Left ventricle myocardium inferior (tissue), 1 donor: ENCODE results near the gene SEC31B. TPM values are rescaled to one million over a fixed set of nuclear protein-coding genes. Genes with fewer than 3 reads are reported as not detected.

Source experiments
- DNase-seq: peaks from one replicate; pipeline ENCODE4 v3.0.0-alpha.2; 2020
- H3K27ac ChIP-seq: fragments of 200-600 bp; replicated peaks from 2 replicates; pipeline ENCODE4 v1.8.0; 2021
- H3K27me3 ChIP-seq: fragments of 200-600 bp; 2 replicates; pipeline ENCODE4 v1.8.0; 2021; ENCODE audit warnings: low read depth
- H3K36me3 ChIP-seq: fragments of 200-600 bp; 2 replicates; pipeline ENCODE4 v1.8.0; 2021
- H3K4me1 ChIP-seq: fragments of 200-600 bp; 2 replicates; pipeline ENCODE4 v1.8.0; 2021
- H3K4me3 ChIP-seq: fragments of 200-600 bp; 2 replicates; pipeline ENCODE4 v1.8.0; 2021; ENCODE audit warnings: mild to moderate bottlenecking, moderate library complexity
- H3K9me3 ChIP-seq: fragments of 200-600 bp; replicated peaks from 2 replicates; pipeline ENCODE4 v1.8.0; 2021
- intact Hi-C: fragments of 100-400 bp; cut with micrococcal nuclease; formaldehyde crosslinking; loops from one replicate; pipeline ENCODE4 v1.11.0; 2022
- total RNA-seq: library from RNA; stranded (reverse); fragmentation: NEBNext Ultra II Directional; extraction: Animal tissue kit (Norgen Biotek cat#: 25700); gene quantifications from one replicate; pipeline ENCODE4 v1.2.1, GENCODE V29; 2021
- TF ChIP-seq, protein P1 (sequence below): fragments of 200-600 bp; IDR thresholded peaks from 2 replicates; pipeline ENCODE4 v1.8.0; 2021; ENCODE audit warnings: antibody characterized with exemption, mild to moderate bottlenecking, borderline replicate concordance
- donor health status: DM: no; HTN: yes; CAD: no; lungs with severe emphysema.

Gene SEC31B
- total RNA-seq, 1 donor from 2014 or later, result 8.8 TPM

DNA sequence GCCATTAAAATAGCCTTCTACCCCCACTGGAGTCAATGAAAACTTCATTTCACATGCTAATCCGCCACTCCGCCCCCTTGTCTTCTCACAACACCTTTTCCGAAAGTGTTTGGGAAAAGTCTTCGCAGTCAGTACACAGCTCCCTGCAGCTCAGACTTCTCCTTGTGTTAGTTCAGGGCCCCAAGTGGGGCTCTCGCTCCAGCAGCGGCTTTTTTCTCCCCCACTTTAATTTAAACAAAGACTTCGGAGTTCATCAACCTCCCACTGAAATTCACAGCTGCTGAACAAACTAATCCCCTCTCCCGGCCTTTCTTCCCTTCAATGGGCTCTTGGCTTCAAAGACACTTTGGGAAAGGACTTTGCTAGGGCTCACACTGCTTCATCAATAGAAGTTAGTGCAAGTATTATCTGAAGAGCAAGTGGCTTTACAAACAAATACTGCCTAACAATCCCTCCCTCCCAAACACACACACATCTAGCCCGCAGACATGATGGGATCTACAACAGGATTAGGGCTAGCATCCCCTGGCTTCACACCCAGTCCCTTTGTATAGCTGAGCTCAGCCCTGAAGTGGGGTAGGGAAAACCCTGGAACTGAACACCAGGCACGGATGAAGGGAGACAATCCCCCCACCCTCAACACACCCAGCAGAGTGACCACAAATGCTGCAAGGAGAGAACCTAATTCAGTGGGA lies 33.7 kb downstream of the SEC31B start:
- intact Hi-C loops, result no loop called here
- Histone ChIP-seq H3K9me3 (no peaks in the 10 kb centered on the region), H3K27ac (no peak overlapping the region), H3K4me3 (no peak overlapping the region), H3K27me3 (peaks cover 10% of the 10 kb centered on the region), H3K4me1 (peaks cover 16% of the 10 kb centered on the region), H3K36me3 (peaks cover 58% of the 10 kb centered on the region)
- no peak for DNase-seq
- TF ChIP-seq, protein P1, sequence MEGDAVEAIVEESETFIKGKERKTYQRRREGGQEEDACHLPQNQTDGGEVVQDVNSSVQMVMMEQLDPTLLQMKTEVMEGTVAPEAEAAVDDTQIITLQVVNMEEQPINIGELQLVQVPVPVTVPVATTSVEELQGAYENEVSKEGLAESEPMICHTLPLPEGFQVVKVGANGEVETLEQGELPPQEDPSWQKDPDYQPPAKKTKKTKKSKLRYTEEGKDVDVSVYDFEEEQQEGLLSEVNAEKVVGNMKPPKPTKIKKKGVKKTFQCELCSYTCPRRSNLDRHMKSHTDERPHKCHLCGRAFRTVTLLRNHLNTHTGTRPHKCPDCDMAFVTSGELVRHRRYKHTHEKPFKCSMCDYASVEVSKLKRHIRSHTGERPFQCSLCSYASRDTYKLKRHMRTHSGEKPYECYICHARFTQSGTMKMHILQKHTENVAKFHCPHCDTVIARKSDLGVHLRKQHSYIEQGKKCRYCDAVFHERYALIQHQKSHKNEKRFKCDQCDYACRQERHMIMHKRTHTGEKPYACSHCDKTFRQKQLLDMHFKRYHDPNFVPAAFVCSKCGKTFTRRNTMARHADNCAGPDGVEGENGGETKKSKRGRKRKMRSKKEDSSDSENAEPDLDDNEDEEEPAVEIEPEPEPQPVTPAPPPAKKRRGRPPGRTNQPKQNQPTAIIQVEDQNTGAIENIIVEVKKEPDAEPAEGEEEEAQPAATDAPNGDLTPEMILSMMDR, result no peak

DNA sequence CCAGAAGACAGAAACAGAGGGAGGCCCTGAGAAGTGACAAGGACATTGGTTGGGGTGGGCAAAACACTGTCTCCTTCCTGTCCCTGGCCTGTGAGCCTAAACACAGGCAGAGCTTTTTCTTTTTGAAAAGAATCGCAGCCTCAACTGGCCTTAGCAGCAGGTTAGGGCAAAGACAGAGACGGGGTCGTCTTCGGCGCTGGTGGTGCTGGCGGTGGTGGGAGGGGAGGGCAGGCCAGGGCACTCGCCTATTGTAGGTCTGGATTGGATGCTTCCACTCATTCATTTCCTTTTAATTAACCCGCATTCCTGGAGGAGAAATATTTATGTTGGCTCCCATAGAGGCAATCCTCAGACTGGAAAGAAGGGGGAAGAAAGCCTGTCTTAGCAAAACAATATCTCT lies 34.3 kb downstream of the SEC31B start:
- TF ChIP-seq, protein P1, result no peak
- Histone ChIP-seq H3K27me3 (peaks cover 16% of the 10 kb centered on the region), H3K27ac (no peak overlapping the region), H3K4me1 (peaks cover 16% of the 10 kb centered on the region), H3K36me3 (peaks cover 54% of the 10 kb centered on the region), H3K4me3 (no peak overlapping the region), H3K9me3 (no peaks in the 10 kb centered on the region)
- DNase-seq, result no peak
- intact Hi-C loops, result no loop called here

DNA sequence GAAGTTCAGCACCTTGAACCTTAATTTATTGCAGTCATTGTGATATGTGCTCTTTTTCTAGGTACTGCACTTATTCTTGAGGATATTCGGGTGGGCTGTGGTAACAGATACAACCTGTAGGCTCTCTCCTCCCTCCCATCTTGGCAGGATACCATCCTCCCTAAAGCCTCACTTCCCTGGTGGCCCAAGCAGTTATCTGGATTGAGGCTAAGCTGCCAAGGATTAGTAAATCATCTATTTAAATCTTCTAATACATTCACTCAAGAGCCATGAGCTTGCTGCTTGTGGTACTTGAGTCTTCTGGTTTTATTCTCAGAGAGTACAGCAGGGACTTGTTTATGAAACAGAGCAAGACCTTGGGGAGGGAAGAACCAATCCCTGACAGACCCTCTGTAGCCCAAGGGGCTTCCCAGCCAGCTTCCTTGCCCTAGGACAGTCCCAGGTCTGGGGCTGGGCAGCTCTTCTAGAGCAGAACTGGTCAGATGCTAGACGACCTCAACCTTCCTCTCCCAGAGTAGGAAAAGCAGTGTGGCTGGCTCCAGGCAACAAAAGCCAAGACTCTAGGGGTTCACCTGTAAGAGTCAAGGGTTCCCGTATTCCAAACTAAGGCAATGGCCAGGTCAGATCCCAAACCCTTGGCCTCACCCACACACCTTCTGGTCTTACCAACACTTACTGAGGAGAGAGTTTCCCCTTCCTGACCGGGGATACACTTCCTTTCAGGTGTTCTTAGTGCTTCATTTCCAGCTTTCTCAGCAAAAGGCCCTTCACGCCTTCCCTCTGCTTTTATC lies 35.6 kb downstream of the SEC31B start:
- H3K36me3 ChIP-seq, result peaks cover 41% of the 10 kb centered on the region
- no peak overlapping the region for H3K27ac ChIP-seq
- intact Hi-C loops, result no loop called here
- TF ChIP-seq, protein P1, result no peak
- no peak overlapping the region for H3K4me3 ChIP-seq
- peaks cover 29% of the 10 kb centered on the region for H3K27me3 ChIP-seq
- DNase-seq, result no peak
- no peaks in the 10 kb centered on the region for H3K9me3 ChIP-seq
- H3K4me1 ChIP-seq, result peaks cover 16% of the 10 kb centered on the region

GRCh38 chr10:100482834-100483185 lies 36.9 kb downstream of the SEC31B start:
- peaks cover 42% of the 10 kb centered on the region for H3K27me3 ChIP-seq
- no peak overlapping the region for H3K27ac ChIP-seq
- intact Hi-C loops, result no loop called here
- H3K4me1 ChIP-seq, result peaks cover 16% of the 10 kb centered on the region
- H3K36me3 ChIP-seq, result peaks cover 29% of the 10 kb centered on the region
- no peaks in the 10 kb centered on the region for H3K9me3 ChIP-seq
- TF ChIP-seq, protein P1, result no peak
- DNase-seq, result no peak
- H3K4me3 ChIP-seq, result peak overlapping the region; percentile 67

DNA sequence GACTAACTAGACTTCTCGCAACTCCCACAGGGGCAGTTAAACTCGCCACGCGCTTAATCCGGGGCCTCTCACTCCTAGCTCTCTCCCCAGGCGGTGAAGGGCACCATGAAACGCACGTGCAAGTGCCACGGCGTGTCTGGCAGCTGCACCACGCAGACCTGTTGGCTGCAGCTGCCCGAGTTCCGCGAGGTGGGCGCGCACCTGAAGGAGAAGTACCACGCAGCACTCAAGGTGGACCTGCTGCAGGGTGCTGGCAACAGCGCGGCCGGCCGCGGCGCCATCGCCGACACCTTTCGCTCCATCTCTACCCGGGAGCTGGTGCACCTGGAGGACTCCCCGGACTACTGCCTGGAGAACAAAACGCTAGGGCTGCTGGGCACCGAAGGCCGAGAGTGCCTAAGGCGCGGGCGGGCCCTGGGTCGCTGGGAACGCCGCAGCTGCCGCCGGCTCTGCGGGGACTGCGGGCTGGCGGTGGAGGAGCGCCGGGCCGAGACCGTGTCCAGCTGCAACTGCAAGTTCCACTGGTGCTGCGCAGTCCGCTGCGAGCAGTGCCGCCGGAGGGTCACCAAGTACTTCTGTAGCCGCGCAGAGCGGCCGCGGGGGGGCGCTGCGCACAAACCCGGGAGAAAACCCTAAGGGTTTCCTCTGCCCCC lies 37.4 kb downstream of the SEC31B start:
- peaks cover 45% of the 10 kb centered on the region for H3K27me3 ChIP-seq
- peak overlapping the region; percentile 67 for H3K4me3 ChIP-seq
- TF ChIP-seq, protein P1, result peak; percentile 83
- H3K9me3 ChIP-seq, result no peaks in the 10 kb centered on the region
- H3K36me3 ChIP-seq, result peaks cover 24% of the 10 kb centered on the region
- peaks cover 16% of the 10 kb centered on the region for H3K4me1 ChIP-seq
- DNase-seq, result peak; percentile 67
- H3K27ac ChIP-seq, result no peak overlapping the region
- intact Hi-C loops, result no loop called here
